Stimulated activated CD4-positive, alpha-beta T cell treated with anti-CD3 and anti-CD28 coated beads, Interleukin-2, amount 100 ng/mL, for 4 hours (primary cell): ENCODE data around the gene FHIT.

Experiments
- DNase-seq: peaks from one replicate; pipeline ENCODE4 v3.0.0-alpha.2; 2020; ENCODE audit warnings: low read depth

FHIT gene

DNA sequence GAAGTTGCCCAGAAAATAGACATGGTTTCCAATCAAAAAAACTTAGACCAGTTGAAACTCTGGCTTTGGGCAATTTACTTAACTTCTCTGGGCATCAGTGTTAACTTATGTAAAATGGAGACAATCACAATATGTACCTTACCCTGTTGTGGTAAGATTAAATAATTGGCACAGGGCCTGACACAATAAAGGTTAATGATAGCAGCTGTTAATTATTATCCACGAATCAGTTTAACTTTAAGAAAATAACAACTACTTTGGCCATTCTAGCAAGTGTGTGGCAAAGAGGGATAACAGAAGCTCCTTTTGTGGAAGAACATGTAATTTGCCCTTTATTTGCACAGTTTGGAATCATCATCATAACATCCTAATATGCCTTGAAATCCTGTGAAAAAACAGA is 787.6 kb downstream of the FHIT start:
- DNase-seq = no peak

DNA sequence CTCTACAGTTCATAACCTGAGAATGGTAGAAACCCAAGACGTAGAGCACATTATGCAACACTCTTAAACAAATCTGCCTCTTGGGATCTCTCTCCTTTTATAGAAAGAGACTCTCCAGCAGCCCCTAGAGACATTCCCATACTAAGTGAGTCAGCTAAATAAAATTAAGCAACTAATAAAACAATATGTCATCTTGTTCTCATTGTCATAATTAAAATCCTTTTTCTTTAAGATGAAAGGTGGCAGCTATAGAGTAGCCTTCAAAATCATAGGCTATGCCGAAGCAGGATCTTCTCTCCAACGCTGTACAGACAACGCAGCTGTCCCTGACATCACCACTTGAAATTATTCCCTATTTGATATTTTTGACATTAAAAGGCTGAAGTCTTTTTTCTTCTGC is 790.0 kb downstream of the FHIT start:
- DNase-seq = no peak

DNA sequence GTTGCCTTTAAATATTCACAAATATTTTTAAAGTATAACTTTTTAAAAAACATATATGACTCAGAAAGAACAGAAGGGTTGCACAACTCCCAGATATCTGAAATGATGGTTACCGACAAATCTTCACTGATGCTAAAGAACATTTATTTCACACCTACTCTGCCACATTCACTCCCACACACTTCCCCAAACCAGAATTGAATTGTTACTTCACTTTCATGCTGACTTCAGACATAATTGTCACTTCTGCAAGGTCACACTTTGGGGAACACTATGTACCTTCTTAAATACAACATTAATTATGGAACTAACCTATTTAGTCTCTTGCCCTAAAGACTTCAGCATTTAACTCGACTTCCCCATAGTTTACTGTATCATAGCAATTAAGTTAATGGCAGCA is 795.1 kb downstream of the FHIT start:
- DNase-seq = no peak

DNA sequence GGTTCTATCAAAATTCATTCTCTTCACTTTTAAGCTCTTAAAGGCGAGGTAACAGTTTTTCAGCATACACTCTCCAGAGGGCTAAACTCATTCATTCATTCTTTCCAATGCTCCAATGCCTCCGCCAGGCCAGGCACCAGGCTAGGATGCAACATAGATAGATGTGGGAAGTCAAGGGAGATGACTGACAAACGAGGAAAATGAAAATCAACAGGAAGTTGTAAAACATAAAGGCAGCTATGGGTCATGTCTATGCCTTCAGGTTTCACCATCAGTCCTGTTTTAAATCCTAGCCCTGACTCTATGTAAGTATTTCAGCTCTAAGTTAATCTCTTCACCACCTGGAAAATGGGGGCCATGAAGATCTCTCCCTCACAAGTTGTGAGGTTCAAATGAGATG is 797.9 kb downstream of the FHIT start:
- no peak for DNase-seq

DNA sequence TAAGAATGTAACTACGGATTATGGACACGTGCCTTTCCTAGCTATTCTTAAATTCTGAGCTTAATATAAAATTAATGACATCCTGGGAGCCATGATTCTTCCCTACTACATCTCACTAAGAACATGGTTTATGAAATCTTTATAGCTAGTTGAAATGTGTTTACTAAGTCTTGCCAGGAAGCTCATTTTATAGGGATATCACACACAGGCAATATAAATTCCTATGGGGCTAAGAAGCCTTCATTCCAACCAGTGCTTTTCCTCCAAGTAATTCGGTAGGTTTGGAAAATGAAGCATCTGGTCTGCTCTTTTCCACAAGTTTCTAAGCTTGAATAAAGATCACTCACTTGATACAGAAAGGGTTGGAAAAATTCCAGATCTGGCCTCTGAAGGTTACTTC is 802.6 kb downstream of the FHIT start:
- DNase-seq = no peak

DNA sequence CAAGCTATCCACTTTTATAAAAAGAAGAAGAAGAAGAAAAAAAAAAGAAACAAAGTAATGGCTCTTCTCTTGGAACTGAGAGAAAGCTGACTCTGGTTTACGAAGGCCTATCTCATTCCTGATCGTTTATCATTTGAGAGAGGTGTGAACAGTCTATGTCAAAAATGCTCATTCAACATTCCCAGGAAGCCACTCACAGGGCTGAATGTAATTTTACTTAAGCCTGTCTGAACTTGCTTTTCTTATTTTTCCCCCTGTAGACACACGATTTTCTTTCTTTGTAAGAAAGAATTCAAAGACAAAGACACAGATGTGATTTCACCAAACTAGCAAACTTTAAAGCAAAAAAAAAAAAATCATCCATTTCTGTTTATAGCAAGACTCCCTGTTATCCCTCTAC is 805.8 kb downstream of the FHIT start:
- no peak for DNase-seq

DNA sequence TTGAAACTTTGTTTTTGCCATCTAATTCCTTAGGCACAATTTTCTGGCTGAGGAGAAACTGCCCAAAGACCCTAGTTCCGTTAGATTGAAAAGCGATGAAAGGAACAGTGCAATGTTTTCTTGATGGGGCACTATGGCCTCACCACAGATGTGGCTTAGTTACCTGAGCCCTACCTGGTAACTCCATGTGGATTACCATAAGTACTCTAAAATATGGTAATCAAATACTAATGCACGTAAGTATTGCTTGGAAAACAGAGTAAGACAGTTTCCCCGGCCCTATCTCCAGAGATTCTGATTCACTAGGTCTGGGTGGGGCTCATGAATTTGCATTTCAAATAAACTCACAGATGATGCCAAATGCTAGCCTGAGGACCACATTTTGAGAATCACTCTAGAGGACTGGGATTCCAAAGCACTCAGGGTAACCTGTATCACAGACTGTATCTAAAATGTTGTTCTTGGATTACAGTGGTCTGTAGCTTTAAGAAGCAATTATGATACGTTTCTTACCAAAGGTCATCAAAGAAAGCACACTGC is 806.3 kb downstream of the FHIT start:
- no peak for DNase-seq

DNA sequence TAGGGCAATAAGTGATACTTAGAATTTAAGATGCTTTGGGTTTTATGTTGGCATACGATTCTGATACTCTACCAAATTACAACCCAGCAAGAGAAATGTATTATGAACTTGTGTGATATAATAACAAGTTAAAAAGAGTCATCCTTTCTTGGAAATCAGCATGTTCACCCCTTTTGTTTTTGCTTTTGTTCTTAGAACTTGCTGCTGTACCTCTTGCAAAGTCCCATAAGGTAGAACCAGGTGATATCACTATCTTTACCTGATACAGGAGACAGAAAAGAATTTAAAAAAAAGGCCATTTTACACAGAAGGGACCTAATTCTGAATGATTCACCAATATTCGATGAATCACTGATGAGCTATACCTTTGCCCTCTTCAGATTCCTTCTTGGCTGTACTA is 810.4 kb downstream of the FHIT start:
- no peak for DNase-seq

DNA sequence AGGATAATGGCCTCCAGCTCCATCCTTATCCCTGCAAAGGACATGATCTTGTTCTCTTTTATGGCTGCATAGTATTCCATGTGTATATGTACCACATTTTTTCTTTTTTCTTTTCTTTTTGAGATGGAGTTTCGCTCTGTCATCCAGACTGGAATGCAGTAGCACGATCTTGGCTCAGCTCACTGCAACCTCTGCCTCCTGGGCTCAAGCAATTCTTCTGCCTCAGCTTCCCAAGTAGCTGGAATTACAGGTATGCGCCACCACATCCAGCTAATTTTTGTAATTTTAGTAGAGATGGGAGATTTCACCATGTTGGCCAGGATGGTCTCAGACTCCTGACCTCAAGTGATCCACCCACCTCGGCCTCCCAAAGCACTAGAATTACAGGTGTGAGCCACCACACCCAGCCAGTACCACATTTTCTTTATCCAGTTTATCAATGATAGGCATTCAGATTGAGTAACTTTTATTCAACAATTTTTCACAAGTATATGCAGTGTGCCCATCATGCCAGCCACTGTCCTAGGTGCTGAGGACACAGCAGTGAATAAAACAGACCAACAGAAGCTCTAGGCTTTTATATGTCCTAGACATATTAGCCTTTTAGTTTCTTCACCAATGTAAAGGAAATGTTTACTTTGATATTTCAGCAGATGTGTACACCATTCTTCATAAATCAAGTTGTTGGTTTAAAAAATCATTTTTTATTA is 815.2 kb downstream of the FHIT start:
- no peak for DNase-seq

DNA sequence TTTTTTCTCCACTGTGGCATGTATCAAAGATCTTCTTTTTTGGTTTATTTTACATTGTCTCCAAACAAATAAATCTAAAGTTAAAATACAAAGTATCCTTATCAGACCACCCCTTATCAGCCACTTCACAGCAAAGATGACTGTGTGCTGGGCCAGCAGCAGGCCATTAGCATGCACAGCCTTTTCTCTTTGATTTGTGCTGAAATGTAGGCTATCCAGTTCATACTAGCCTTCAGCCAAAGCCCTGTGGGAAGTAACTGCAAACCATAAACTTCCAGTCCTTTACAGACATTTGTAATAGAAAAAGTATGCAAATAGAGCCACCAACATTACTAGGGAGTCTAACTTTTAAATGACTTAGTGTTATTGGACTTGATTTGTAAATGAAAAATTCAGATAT is 816.3 kb downstream of the FHIT start:
- DNase-seq = no peak

DNA sequence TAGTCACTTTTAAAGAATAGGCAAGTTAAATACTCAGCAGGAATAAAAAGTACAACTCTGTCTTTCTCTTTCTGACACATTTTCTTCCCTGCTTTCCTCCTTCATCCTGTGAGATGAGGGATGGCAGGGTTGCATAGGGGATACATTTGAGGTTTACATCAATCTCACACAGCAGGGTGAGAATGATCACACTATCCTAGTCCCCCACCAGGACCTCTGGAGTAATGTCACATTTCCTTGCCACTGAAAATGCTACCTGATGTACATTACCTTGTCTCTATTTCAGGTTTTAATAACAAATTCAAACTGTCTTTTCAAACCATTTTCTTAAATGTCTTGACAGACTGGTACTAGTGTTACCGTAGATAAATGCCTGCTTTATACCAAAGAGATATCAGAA is 816.9 kb downstream of the FHIT start:
- DNase-seq = no peak

DNA sequence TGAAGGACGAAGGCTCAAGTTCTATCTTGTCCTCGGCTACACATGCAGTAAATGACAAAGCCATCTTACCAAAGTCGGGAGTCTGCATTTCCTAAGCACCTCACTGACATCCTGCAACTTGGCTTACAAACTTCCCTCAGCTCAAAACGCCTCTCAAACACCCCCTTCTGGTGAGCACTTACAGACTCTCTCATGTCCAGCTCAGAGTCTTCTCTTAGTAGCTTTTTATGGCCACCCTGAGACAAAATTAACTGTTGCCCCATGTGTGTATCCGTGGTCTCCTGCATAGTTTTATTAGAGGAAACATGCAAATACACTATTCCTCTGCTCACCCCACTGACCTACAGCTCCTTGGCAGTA is 819.7 kb downstream of the FHIT start:
- no peak for DNase-seq

DNA sequence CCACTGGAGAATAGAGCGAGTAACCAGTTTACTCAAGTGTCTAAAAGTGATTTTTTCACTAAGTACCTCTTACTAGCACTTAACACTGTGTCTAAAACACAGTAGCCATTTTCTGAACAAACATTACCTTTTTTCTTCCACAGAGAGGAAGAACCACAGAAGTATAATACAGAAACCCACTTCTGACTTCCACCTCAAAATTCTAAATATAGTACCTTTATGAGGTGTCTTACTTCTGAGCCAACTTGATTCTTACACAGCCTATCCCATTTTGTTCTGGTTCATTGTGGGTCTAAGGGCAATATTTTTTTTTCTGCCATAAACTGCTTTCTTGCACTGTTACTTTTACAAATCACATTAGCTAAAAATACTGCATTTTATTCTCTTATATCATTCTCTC is 821.0 kb downstream of the FHIT start:
- no peak for DNase-seq

DNA sequence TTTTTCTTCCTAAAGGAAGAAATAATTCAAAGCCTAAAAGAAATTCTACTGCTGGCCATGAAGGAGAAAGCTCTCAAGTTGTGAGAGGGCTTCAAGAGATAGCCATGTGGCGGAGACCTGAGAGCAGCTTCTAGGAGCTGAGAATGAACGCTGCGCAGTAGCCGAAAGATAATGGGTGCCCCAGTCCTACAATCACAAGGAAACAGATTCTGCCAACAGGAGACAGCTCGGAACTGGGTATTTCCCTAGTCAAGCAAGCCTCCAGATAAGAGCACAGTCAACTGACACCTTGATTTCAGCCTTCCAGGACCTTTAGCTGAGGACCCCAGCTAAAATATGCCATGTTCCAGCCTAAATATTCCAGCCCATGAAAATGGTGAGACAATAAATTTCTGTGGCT is 824.1 kb downstream of the FHIT start:
- no peak for DNase-seq

DNA sequence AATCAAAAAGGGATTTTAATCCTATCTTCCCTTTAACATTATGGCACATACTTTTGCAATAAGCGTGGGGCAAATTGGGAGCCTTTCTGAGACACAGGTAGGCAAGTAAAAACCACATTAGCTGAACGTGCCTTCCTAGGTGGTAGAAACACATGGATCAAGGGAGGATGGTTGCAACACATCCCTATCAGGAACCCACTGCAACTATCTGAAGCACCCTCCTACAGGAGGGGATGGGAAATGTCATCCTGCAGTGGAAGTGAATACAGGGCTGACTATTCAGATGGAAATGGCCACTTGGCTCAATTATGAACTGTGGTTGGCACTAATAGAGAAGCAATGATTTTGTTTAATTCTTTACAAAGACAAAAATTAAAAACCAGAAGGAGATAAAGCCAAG is 826.3 kb downstream of the FHIT start:
- no peak for DNase-seq

DNA sequence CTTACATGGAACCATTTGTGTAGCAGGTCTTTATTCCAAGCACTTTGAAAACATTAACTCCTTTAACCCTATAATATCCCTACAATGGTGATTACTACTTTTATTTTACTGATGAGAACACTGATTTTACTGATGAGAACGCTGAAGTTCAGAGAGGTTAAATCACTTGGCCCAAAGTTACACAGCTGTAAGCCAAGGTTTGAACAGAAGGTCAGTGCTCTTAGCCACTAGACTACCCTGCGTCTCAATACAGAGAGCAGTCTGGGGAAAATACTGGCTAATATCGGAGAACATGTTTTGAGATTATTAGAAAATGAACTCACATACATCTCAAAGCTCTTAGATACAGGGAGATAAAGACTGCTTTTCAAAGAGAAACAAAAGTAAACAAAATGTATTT is 827.2 kb downstream of the FHIT start:
- no peak for DNase-seq

DNA sequence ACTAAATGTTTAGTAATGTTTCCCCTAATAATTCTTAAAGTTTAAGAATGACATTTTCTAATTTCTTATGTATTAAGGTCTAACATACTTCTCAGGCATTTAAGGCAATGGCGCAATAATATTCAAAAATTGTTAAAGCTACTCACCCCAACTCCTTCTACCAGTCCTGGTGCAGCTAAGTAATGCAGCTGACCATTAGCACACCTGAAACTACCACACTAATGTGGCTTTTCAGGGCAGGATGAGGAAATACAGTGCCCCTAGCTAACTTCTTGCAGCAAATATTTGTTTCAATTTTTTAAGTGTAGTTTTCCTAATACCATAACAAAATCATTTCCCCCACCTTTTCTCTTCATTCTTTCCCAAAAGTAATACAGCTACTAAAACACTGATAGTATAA is 827.7 kb downstream of the FHIT start:
- no peak for DNase-seq

DNA sequence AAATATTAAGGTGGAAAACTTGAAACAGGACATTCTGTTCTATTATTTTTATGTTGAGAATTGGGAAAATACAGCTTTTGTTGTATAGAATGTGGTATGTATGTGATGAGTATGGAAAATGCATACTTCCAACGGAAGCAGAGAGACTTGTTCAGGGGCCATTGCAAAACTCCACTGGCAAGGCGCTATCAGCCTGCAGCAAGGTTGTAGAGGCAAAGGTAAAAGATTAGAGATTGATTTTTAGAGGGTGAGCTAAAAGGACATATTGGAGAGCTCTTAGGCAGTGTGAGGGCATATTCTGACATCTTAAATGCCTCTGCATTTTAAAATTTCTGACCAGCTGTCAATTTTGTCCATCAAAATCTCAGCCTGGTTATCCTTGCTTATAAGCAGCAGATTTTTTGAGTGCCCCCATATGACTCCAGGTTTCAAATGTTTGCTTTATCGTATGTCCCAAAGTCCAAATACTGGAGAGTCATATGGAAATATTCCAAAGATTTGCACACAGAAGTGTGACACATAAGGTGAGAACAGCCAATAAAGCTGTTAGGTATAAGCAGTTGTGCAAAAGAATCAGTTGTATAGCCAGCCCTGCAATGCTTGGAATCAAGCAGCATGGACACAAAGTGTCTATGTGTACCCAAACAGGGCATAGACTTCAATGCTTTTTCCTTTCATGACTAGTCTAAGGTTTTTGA is 829.4 kb downstream of the FHIT start:
- no peak for DNase-seq

DNA sequence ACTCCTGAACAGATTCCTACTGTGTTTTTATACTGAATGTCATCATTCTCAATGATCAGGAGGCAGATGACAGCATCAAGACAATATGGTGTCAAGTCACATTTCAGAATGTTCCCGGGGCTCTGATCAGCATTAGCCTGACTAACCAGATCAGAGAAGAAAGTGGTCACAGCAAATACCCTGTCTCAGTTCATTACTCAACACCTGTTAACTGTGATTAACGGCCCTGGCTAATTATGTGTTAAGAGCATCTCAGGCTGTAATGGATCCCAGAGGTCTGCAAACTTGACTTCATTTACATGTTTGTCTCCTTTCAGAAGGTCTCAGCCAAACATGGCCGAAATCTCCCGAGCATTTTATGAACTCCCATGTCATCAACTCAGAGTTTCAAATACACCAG is 833.7 kb downstream of the FHIT start:
- DNase-seq = no peak

DNA sequence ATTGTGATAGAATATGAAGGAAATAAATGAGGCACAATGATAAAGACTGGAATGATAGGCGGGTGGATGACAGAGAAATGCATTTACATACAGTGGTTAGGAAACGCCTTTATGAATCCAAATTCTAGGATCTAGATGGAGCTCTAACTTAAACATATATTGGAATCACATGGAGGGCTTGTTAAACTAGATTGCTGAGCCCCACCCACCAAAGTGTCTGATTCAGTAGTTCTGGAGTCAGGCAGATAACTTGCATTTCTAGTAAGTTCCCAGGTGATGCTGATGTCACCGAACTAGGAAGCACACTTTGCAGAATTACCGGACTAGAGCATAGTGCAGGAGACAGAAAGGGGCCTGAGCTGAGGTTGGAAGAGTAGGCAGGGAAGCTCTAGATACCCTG is 837.2 kb downstream of the FHIT start:
- DNase-seq = no peak

DNA sequence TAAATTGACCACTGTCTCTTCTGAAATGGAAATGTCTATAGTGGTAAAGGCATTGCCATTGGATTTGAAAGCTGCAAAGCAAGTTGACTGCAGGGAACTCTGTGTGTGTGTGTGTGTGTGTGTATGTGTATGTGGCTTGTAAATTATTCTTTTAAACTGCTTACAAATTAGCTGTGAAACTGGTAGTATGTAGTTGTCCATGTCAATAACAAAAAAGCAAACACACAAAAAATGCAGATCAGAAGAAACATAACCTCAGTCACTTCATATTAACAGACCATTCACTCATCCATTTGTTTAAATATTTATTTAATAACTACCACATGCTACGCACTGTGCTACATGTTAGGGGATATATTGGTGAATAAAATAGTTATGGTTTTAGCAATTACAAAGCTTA is 837.7 kb downstream of the FHIT start:
- DNase-seq = no peak

DNA sequence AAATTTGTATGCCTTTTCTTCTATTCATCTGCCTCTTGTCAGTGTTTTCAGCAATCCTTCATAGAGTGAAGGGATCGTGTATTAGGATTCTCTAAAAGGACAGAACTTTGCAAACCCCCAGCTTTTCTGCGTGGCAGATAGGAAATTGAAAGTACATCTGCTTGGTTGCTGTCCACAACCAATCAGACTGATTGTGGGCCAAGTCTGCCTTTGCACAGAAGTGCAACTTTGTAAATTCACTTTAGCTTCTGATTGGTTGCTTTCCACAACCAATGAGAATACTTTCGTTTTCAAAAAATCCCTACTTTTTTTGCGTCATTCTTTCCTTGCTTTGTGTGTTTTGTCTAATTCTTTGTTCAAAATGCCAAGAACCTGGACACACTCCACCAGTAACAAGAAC is 847.4 kb downstream of the FHIT start:
- DNase-seq = no peak

DNA sequence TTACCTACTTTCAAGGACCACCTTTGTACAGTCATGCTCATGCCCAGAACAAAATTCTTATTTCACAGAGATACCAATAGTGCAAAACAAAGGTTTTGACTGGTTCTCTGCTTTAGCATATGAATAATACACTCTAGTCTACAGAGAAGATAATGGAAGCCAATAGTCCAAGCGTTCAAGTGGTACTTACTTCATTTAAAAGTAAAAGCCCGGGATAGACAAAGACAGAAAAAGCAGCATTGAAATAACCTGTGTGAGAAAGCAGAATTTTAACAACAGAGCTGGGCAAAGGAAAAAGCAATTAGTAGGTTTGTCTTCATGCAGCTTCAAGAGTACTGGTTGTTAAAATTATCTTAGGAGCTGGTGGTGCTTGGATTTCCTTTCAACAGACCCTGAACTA is 848.3 kb downstream of the FHIT start:
- no peak for DNase-seq
